ENCODE results near the gene CEP128.

DNA sequence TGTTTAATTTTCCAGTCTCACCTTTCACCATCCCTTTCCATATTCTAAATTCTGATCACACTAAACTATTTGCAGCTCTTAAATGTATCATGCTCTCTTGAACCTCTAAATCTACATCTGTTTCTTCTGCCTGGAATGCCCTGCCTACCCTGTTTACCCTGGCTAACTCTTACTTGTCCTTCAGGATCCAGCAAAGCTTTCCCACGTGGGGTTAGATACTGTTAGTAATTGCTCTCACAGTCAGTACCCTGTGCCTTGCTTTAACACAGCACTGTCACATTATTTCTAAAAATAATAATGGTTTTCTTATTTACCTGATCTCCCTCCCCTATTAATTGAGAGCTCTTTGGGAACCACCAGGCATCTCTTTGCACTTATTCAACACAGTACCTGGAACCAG lies 333.0 kb downstream of the CEP128 start:
- TF ChIP-seq, protein P1, sequence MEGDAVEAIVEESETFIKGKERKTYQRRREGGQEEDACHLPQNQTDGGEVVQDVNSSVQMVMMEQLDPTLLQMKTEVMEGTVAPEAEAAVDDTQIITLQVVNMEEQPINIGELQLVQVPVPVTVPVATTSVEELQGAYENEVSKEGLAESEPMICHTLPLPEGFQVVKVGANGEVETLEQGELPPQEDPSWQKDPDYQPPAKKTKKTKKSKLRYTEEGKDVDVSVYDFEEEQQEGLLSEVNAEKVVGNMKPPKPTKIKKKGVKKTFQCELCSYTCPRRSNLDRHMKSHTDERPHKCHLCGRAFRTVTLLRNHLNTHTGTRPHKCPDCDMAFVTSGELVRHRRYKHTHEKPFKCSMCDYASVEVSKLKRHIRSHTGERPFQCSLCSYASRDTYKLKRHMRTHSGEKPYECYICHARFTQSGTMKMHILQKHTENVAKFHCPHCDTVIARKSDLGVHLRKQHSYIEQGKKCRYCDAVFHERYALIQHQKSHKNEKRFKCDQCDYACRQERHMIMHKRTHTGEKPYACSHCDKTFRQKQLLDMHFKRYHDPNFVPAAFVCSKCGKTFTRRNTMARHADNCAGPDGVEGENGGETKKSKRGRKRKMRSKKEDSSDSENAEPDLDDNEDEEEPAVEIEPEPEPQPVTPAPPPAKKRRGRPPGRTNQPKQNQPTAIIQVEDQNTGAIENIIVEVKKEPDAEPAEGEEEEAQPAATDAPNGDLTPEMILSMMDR (IDR thresholded peaks at IDR 0.05), result no peak
- TF ChIP-seq EMX1 (CRISPR knock-in tag; IDR thresholded peaks at IDR 0.05), result no peak
- no peak for TF ChIP-seq NFYB (CRISPR knock-in tag; conservative IDR thresholded peaks at IDR 0.05; ENCODE audit: low read depth)
- TF ChIP-seq CREM (CRISPR knock-in tag; IDR thresholded peaks at IDR 0.05), result no peak
- TF ChIP-seq, protein P2, sequence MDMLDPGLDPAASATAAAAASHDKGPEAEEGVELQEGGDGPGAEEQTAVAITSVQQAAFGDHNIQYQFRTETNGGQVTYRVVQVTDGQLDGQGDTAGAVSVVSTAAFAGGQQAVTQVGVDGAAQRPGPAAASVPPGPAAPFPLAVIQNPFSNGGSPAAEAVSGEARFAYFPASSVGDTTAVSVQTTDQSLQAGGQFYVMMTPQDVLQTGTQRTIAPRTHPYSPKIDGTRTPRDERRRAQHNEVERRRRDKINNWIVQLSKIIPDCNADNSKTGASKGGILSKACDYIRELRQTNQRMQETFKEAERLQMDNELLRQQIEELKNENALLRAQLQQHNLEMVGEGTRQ (CRISPR knock-in tag; IDR thresholded peaks at IDR 0.05), result no peak
- TF ChIP-seq, protein P3, sequence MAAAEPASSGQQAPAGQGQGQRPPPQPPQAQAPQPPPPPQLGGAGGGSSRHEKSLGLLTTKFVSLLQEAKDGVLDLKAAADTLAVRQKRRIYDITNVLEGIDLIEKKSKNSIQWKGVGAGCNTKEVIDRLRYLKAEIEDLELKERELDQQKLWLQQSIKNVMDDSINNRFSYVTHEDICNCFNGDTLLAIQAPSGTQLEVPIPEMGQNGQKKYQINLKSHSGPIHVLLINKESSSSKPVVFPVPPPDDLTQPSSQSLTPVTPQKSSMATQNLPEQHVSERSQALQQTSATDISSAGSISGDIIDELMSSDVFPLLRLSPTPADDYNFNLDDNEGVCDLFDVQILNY (CRISPR knock-in tag; IDR thresholded peaks at IDR 0.05), result no peak
- TF ChIP-seq, protein P4, sequence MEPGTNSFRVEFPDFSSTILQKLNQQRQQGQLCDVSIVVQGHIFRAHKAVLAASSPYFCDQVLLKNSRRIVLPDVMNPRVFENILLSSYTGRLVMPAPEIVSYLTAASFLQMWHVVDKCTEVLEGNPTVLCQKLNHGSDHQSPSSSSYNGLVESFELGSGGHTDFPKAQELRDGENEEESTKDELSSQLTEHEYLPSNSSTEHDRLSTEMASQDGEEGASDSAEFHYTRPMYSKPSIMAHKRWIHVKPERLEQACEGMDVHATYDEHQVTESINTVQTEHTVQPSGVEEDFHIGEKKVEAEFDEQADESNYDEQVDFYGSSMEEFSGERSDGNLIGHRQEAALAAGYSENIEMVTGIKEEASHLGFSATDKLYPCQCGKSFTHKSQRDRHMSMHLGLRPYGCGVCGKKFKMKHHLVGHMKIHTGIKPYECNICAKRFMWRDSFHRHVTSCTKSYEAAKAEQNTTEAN (CRISPR knock-in tag; IDR thresholded peaks at IDR 0.05), result no peak
- TF ChIP-seq FOXK1 (CRISPR knock-in tag; IDR thresholded peaks at IDR 0.05), result no peak
- no peak for TF ChIP-seq ZNF416 (CRISPR knock-in tag; IDR thresholded peaks at IDR 0.05)
- TF ChIP-seq, protein P5, sequence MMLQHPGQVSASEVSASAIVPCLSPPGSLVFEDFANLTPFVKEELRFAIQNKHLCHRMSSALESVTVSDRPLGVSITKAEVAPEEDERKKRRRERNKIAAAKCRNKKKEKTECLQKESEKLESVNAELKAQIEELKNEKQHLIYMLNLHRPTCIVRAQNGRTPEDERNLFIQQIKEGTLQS (CRISPR knock-in tag; conservative IDR thresholded peaks at IDR 0.05), result no peak

Measured in WTC11 (cell line).